ENCODE results near the gene PDGFRA.
A peak's percentile ranks its signal among the peaks of the same experiment; 100 is the strongest.
"Not testable (repeated sequence)": the region's sequence is repeated elsewhere in the genome, so short reads cannot be mapped to it uniquely, and the experiment has no call there.

The PDGFRA gene

GRCh38 chr4:54226404-54227255 lies 2.5 kb upstream of the PDGFRA start:
- H3K27ac ChIP-seq, result peak overlapping the region in 18 of 21 experiments; percentile 1 to 77 (median 66)
- H3K4me3 ChIP-seq, result peak overlapping the region; percentile 7 to 40 (median 20)

- Histone ChIP-seq H3K4me3 (peak overlapping the region; percentile 7 to 40 (median 20)), H3K27ac (peak overlapping the region in 18 of 21 experiments; percentile 0 to 80 (median 66))
Observed at GRCh38 chr4:54227256-54228055, 1.6 kb upstream of the PDGFRA start.

- Histone ChIP-seq H3K27ac (peak overlapping the region in 18 of 21 experiments; percentile 6 to 80 (median 56)), H3K4me3 (peak overlapping the region; percentile 7 to 40 (median 20))
Observed at GRCh38 chr4:54228056-54228527, 1.0 kb upstream of the PDGFRA start.

GRCh38 chr4:54228546-54228945 lies 547 bp upstream of the PDGFRA start:
- H3K4me3 ChIP-seq, result peak overlapping the region in 3 of 7 experiments; percentile 5 to 40 (median 25)
- H3K27ac ChIP-seq, result peak overlapping the region in 18 of 21 experiments; percentile 6 to 80 (median 56)

GRCh38 chr4:54229631-54230483 lies 764 bp downstream of the PDGFRA start:
- H3K4me3 ChIP-seq, result peak overlapping the region; percentile 22 to 51 (median 30)
- peak overlapping the region in 20 of 21 experiments; percentile 7 to 83 (median 65) for H3K27ac ChIP-seq

- H3K4me3 ChIP-seq, result peak overlapping the region; percentile 22 to 51 (median 30)
- peak overlapping the region in 18 of 21 experiments; percentile 20 to 83 (median 66) for H3K27ac ChIP-seq
Observed at GRCh38 chr4:54230484-54231418, 1.7 kb downstream of the PDGFRA start.

- peak overlapping the region in 18 of 21 experiments; percentile 0 to 83 (median 66) for H3K27ac ChIP-seq
- H3K4me3 ChIP-seq, result peak overlapping the region; percentile 22 to 51 (median 30)
Observed at GRCh38 chr4:54231419-54231767, 2.3 kb downstream of the PDGFRA start.

GRCh38 chr4:54231768-54232688 lies 2.9 kb downstream of the PDGFRA start:
- peak overlapping the region in 14 of 21 experiments; percentile 26 to 83 (median 67) for H3K27ac ChIP-seq
- peak overlapping the region; percentile 22 to 51 (median 30) for H3K4me3 ChIP-seq

- H3K27ac ChIP-seq, result peak overlapping the region in 18 of 21 experiments; percentile 37 to 82 (median 62)
- H3K4me3 ChIP-seq, result peak overlapping the region; percentile 22 to 51 (median 30)
Observed at GRCh38 chr4:54233277-54233696, 4.2 kb downstream of the PDGFRA start.

GRCh38 chr4:54233697-54234496 lies 4.8 kb downstream of the PDGFRA start:
- peak overlapping the region; percentile 22 to 51 (median 30) for H3K4me3 ChIP-seq
- H3K27ac ChIP-seq, result peak overlapping the region in 18 of 21 experiments; percentile 37 to 82 (median 62)

GRCh38 chr4:54234497-54235205 lies 5.6 kb downstream of the PDGFRA start:
- Histone ChIP-seq H3K27ac (peak overlapping the region in 4 of 21 experiments; percentile 13 to 76 (median 68)), H3K4me3 (peak overlapping the region in 5 of 7 experiments; percentile 7 to 51 (median 30))

- H3K4me3 ChIP-seq, H3K27ac ChIP-seq: not testable (repeated sequence)
Observed at GRCh38 chr4:54236316-54236715, 7.2 kb downstream of the PDGFRA start.

- Histone ChIP-seq H3K27ac (no peak overlapping the region), H3K4me3 (no peak overlapping the region)
Observed at GRCh38 chr4:54237770-54238169, 8.7 kb downstream of the PDGFRA start.

GRCh38 chr4:54238389-54238788 lies 9.3 kb downstream of the PDGFRA start:
- Histone ChIP-seq H3K4me3 (no peak overlapping the region), H3K27ac (no peak overlapping the region)

GRCh38 chr4:54241268-54241823 lies 12.3 kb downstream of the PDGFRA start:
- not testable (repeated sequence) for H3K4me3 ChIP-seq

More at GRCh38 chr4:54241268-54241823, 12.3 kb downstream of the PDGFRA start:
- H3K27ac ChIP-seq, result not testable (repeated sequence)

Measured in skin epidermis (tissue), 12 donors.